Measurements from ENCODE around the gene TMEM26. TPM values are rescaled to one million over a fixed set of nuclear protein-coding genes. Genes with fewer than 3 reads are reported as not detected.

The TMEM26 gene
- total and polyA plus RNA-seq, 2 of the 8 experiments (the other 6 are each of a cell fraction or from before 2014, with no cell fraction given), result 1.6 to 2.8 TPM

GRCh38 chr10:61465901-61466632, 12.9 kb upstream of the TMEM26 start (continued):
- TF ChIP-seq BCL11A (IDR thresholded peaks at IDR 0.05; ENCODE audit: low read depth in 2 of 2, low read length in 2 of 2) (no peak), BACH1 (IDR thresholded peaks at IDR 0.05; ENCODE audit: low read length) (no peak), RAD21 (IDR thresholded peaks at IDR 0.05 in 1 of 2, conservative IDR thresholded peaks at IDR 0.05 in 1 of 2; ENCODE audit: low read depth in 2 of 2, low read length in 2 of 2) (peak; percentile 65 to 69), RXRA (IDR thresholded peaks at IDR 0.05; ENCODE audit: insufficient read depth, low read depth, low read length) (no peak), SP4 (IDR thresholded peaks at IDR 0.05; ENCODE audit: low read length) (no peak)
